Mesodermal cell (in vitro differentiated cells): ENCODE measurements around the gene MTA3.
"Not testable (repeated sequence)": the region's sequence is repeated elsewhere in the genome, so short reads cannot be mapped to it uniquely, and the experiment has no call there.

Experiments
- H3K27ac ChIP-seq: 2 replicates; pipeline ENCODE4 v1.7.0; 2013; ENCODE audit warnings: mild to moderate bottlenecking, low read depth, low read length, moderate library complexity; ENCODE audit not compliant: severe bottlenecking
- H3K36me3 ChIP-seq: 2 replicates; pipeline ENCODE4 v1.7.1; 2013; ENCODE audit warnings: mild to moderate bottlenecking, low read length, moderate library complexity; ENCODE audit not compliant: control insufficient read depth, insufficient read depth
- H3K4me1 ChIP-seq: one replicate; pipeline ENCODE4 v1.7.1; 2013; ENCODE audit warnings: mild to moderate bottlenecking, low read length; ENCODE audit not compliant: insufficient read depth, control insufficient read depth, poor library complexity, severe bottlenecking
- H3K4me3 ChIP-seq: 2 replicates; pipeline ENCODE4 v1.7.0; 2013; ENCODE audit warnings: low read length, control low read depth, mild to moderate bottlenecking; ENCODE audit not compliant: insufficient read depth, poor library complexity, severe bottlenecking; ENCODE audit errors: extremely low read depth
- H3K9me3 ChIP-seq: 2 replicates; pipeline ENCODE4 v1.7.1; 2013; ENCODE audit warnings: mild to moderate bottlenecking, low read length, moderate library complexity; ENCODE audit not compliant: control insufficient read depth
- WGBS, 2 experiments: methylation state at CpG; one replicate each; pipeline ENCODE4 v1.1.5; 2013; ENCODE audit warnings: missing lambda C conversion rate in 2 of 2; ENCODE audit not compliant: insufficient coverage in 2 of 2; 5-methylcytosine and 5-hydroxymethylcytosine counted together

The MTA3 gene

GRCh38 chr2:42584628-42585027 lies 16.2 kb downstream of the MTA3 start:
- not testable (repeated sequence) for H3K27ac ChIP-seq, H3K9me3 ChIP-seq, H3K4me3 ChIP-seq, H3K4me1 ChIP-seq
- peaks cover 62% of the 10 kb centered on the region for H3K36me3 ChIP-seq
- WGBS, 2 experiments, result 91 to 100% methylated on average over 1 of the region's 3 CpGs

- Histone ChIP-seq H3K9me3 (no peaks in the 10 kb centered on the region), H3K36me3 (peaks cover 60% of the 10 kb centered on the region), H3K4me3 (no peak overlapping the region), H3K27ac (no peak overlapping the region), H3K4me1 (no peaks in the 10 kb centered on the region)
- 97% methylated on average over 4 of the region's 4 CpGs for WGBS, 2 experiments
These were observed 17.3 kb downstream of the MTA3 start for GRCh38 chr2:42585779-42586178.

- Histone ChIP-seq H3K4me3 (no peak overlapping the region), H3K9me3 (no peaks in the 10 kb centered on the region), H3K36me3 (peaks cover 48% of the 10 kb centered on the region), H3K27ac (no peak overlapping the region), H3K4me1 (no peaks in the 10 kb centered on the region)
- 83 to 100% methylated on average over 1 of the region's 4 CpGs for WGBS, 2 experiments
These were observed 19.2 kb downstream of the MTA3 start for GRCh38 chr2:42587526-42588117.

GRCh38 chr2:42588121-42588520 lies 19.7 kb downstream of the MTA3 start:
- no peaks in the 10 kb centered on the region for H3K4me1 ChIP-seq
- no peaks in the 10 kb centered on the region for H3K9me3 ChIP-seq
- no peak overlapping the region for H3K4me3 ChIP-seq
- 100% methylated on average over 1 of the region's 1 CpG; no CpG with 5 or more reads in 1 of the 2 experiments for WGBS, 2 experiments
- peaks cover 43% of the 10 kb centered on the region for H3K36me3 ChIP-seq
- H3K27ac ChIP-seq, result no peak overlapping the region

- WGBS, 2 experiments, result 90 to 100% methylated on average over 1 to 2 of the region's 2 CpGs
- no peak overlapping the region for H3K4me3 ChIP-seq
These were observed 21.7 kb downstream of the MTA3 start for GRCh38 chr2:42590176-42590575.

GRCh38 chr2:42593282-42593681 lies 24.9 kb downstream of the MTA3 start:
- Histone ChIP-seq H3K27ac (no peak overlapping the region), H3K9me3 (no peaks in the 10 kb centered on the region), H3K36me3 (peaks cover 22% of the 10 kb centered on the region), H3K4me3 (no peak overlapping the region), H3K4me1 (no peaks in the 10 kb centered on the region)
- 94 to 100% methylated on average over 1 to 2 of the region's 5 CpGs for WGBS, 2 experiments

More at GRCh38 chr2:42590176-42590575, 21.7 kb downstream of the MTA3 start:
- H3K9me3 ChIP-seq, result no peaks in the 10 kb centered on the region
- H3K36me3 ChIP-seq, result peaks cover 45% of the 10 kb centered on the region
- H3K27ac ChIP-seq, result no peak overlapping the region
- no peaks in the 10 kb centered on the region for H3K4me1 ChIP-seq

- no peak overlapping the region for H3K27ac ChIP-seq
- H3K36me3 ChIP-seq, result peaks cover 30% of the 10 kb centered on the region
- no peaks in the 10 kb centered on the region for H3K4me1 ChIP-seq
- no peaks in the 10 kb centered on the region for H3K9me3 ChIP-seq
- H3K4me3 ChIP-seq, result no peak overlapping the region
- no CpG with 5 or more reads among the region's 2 CpGs for WGBS, 2 experiments
These were observed 30.2 kb downstream of the MTA3 start for GRCh38 chr2:42598656-42599055.

- 87 to 100% methylated on average over 1 to 3 of the region's 3 CpGs for WGBS, 2 experiments
- Histone ChIP-seq H3K9me3 (no peaks in the 10 kb centered on the region), H3K4me1 (no peaks in the 10 kb centered on the region), H3K4me3 (no peak overlapping the region), H3K27ac (no peak overlapping the region), H3K36me3 (peaks cover 32% of the 10 kb centered on the region)
These were observed 32.6 kb downstream of the MTA3 start for GRCh38 chr2:42601076-42601475.

- no peaks in the 10 kb centered on the region for H3K9me3 ChIP-seq
These were observed 33.9 kb downstream of the MTA3 start for GRCh38 chr2:42602218-42602875.

GRCh38 chr2:42602876-42603219 lies 34.4 kb downstream of the MTA3 start:
- no peak overlapping the region for H3K4me3 ChIP-seq
- 94 to 96% methylated on average over 2 of the region's 3 CpGs for WGBS, 2 experiments

More at GRCh38 chr2:42602218-42602875, 33.9 kb downstream of the MTA3 start:
- Histone ChIP-seq H3K4me1 (no peaks in the 10 kb centered on the region), H3K36me3 (peaks cover 32% of the 10 kb centered on the region), H3K4me3 (no peak overlapping the region), H3K27ac (no peak overlapping the region)
- 86% methylated on average over 2 of the region's 2 CpGs; no CpG with 5 or more reads in 1 of the 2 experiments for WGBS, 2 experiments

GRCh38 chr2:42604341-42604867 lies 36.0 kb downstream of the MTA3 start:
- peaks cover 42% of the 10 kb centered on the region for H3K36me3 ChIP-seq
- H3K4me1 ChIP-seq, H3K9me3 ChIP-seq, H3K4me3 ChIP-seq, H3K27ac ChIP-seq: not testable (repeated sequence)
- 57% methylated on average over 1 of the region's 6 CpGs; no CpG with 5 or more reads in 1 of the 2 experiments for WGBS, 2 experiments

More at GRCh38 chr2:42602876-42603219, 34.4 kb downstream of the MTA3 start:
- Histone ChIP-seq H3K4me1 (no peaks in the 10 kb centered on the region), H3K9me3 (no peaks in the 10 kb centered on the region), H3K27ac (no peak overlapping the region), H3K36me3 (peaks cover 32% of the 10 kb centered on the region)
